HG02642 (cell line): Measurements from ENCODE around the gene TNNI2.

Source experiments
- ATAC-seq: cut with Tn5 transposase; IDR thresholded peaks from one replicate; pipeline ENCODE4 v1.9.1; 2021; ENCODE audit warnings: mild to moderate bottlenecking; ENCODE audit not compliant: unreplicated experiment, poor library complexity

The TNNI2 gene

DNA sequence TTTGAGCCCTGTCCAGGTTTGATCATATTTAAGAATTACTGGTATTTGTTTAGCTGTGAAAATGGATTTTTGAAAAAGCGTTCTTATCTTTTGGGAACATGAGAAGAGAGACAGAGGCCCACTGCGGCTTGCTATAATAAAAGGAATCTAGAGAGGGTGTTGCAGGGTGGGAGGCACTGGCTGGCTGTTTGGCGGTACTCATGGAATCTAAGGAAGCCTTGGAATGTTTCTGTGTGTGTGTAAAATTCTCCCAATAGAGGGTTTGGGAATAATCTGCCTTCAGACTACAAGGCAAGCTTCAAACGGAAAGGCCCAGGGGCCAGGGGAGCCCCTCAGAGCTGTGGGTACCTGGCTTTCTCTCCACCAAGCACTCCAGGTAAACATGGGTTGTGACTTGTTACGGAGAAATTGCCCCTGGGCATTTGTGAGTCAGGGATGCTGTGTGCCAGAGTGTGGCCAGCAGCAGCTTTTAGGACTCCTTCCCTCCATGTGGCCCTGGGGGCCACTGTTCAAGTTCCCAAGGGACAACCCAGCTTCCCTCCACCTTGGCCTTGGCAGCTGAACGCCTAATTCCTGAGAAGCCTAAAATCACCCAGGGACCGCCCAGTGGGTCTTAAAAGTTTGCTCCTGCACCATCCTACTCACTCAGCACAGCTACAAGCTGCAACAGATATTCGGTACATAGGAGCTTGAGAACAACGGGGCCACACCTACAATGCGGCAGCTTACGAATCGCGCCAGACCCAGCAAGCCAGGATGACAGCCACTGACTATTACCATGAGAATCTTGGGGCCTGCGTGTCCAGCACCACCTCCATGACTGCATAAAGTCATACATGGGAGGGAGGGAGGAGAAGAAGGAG lies 18.1 kb upstream of the TNNI2 start:
- ATAC-seq, result no peak

DNA sequence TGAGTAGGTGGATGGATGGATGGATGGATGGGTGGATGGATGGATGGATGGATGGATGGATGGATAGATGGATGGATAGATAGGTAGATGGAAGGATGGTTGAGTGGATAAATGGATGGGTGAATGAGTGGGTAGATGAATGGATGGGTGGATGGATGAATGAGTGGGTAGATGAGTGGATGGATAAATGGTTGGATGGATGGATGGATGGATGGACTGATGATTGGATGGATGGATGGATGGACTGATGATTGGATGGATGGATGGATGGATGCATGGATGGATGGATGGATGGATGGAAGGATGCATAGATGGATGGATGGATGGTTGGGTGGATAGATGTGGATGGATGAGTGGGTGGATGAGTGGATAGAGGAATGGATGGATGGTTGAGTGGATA lies 17.2 kb upstream of the TNNI2 start:
- ATAC-seq, result no peak

DNA sequence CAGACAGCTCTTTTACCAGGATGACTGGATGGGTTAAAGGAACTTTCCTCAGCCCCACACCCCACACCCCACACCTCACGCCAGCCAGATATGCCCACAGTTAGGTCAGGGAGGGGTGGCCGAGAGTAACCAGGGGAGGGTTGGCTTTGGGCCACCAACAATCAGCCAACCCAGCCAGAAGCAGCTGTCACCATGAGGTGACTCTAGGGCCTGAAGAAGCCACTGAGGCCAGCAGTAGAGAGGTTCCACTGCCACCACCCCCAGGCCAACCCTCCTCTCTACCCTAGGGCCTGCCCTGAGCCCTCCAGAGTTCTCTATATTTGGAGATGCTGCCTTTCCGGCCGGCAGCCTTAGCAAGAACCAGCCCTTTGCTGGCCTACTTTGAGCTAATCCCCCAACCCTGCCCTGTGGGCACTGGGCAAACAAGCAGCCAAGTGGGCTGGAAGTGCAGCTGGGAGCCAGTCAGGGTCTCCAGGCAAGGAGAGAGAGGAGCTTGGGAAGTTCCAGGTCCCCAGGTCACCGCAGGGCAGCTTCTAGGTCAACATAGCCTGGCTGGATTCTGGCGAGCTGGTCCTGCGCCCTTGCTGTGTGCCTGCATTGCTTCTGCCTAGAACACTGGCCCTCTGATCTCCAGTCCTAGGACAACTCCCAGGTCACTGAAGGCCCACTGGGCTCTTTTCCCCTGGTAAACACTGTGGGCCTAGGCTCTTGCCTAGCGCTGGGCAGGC lies 16.0 kb upstream of the TNNI2 start:
- no peak for ATAC-seq

DNA sequence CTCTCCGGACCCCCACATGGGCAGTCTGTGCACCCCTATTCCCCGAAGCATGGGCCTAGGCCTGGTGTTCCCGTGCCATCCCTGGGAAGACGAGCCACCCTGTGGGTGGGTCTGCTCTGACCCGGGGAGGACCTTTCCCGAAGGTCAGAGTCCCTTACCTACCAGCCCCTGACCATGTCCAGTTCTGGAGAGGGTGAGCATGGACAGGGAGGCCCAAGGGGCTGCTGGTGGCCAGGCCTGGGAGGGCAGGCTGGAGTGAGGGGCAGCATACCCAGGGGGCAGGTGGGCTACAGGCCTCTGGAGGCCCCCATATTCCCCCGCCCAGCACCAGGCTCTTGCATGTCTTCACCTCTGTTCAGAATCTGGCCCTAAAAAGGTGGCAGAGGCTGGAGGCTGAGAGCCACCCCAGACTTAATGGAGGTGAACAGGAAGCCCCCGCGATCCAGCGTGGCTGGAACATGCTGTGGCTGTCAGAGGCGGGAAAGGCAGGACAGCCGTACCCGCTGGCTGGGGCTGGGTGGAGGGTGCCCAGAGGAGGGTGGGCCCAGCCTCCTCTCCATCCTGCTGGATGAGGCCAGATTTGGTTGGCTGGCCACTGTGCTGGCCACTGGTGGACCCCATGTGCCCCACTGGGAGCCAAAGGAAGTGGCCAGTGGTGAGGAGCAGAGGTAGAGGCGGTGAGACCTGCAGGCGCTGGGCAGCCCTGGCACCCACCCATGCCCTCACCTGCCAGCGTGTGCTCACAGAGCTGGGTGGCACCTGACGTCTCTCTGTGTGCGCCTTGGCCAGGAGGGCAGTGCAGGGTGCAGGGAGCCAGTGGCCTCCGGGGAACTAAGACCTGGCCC lies 15.2 kb upstream of the TNNI2 start:
- no peak for ATAC-seq

DNA sequence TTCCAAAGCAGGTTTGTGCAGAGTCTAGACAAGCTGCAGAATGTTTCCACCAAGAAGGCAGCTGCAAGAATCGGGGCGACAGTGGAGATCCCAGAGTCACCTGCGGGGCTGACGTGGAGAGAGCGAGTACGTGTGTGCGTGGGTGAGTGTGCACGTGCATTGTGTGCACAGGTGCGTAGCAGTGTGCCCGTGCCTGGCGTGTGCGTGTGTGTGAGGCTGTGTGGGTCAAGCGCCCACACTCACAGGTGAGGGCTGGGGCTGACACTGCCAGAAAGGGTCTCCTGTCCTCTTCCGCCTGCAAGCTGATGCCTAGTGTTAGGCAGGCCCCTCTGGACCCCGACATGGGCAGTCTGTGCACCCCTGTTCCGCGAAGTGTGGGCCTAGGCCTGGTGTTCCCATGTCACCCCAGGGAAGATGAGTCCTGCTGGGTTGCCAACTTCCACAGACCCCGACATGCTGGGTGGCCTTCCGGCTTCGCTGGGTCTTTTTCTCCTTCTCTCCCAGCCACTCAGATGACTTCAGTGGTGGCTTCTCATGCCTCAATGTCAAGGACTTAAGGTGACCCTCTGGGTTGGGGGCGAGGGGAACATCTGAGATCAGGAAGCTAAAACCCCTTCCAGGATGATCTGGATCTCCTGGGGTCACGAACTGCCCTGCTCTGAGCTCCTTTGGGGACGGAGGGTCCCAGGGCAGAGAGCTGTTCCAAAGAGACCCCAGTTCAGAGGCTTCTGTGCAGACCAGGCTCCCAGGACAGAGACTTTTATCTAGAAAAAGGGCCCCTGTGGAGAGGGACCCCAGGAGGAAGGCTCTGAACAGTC lies 14.4 kb upstream of the TNNI2 start:
- no peak for ATAC-seq

DNA sequence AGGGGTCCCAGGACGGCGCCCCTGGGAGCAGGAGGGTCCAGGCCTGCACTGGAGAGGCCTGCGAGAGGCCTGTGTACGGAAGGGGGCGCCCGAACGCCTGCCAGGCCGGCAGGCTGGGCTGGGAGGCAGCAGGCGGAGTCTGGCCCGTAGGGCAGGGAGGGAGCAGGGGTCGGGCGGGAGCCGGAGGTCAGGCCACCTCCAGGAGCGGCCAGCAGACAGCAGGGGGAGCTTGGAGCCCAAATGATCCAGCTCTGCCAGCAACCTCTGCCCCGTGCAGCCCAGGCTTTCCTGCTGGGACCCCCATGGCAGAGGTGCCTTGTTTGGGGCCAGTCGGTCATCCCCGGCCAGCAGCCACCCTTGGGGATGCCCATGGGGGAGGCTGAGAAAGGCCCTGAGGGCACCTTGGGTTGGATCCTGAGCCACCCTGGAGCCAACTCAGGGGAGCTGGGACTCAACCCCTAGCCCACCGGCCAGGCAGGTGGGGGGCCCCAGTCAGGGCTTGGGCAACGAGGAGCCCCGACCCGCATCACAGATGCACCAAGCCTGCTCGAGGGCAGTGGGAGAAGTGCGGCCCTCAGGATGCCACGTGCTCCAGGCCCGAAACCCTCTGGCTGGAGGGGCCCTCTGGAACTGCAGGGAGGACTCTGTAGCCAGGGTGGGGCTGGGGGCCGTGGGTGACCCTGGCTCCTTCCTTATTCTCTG lies 13.6 kb upstream of the TNNI2 start:
- no peak for ATAC-seq

DNA sequence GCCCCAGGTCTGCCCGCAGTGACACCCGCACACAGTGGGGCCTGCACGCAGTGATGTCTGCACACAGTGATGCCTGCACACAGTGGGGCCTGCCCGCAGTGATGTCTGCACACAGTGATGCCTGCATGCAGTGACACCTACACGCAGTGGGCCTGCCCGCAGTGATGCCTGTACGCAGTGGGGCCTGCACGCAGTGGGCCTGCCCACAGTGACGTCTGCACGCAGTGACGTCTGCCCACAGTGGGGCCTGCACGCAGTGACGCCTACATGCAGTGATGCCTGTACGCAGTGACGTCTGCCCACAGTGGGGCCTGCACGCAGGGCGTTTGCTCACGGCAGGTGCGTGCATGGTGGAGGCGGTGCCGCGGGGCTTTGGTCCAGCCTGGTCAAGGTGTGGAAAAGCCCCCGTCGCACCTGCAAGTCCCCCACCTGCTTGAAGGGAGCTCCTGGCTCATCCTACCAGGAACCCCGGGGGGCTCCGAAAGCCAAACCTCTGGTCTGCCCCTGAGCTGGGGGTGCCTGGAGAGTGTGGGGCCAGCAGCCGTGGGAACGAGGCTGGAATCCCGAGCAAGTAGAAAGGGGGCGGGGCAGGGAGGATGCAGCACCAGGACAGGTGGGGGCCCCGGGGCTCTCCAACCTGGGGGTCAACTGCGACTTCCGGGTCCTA lies 12.9 kb upstream of the TNNI2 start:
- ATAC-seq, result no peak

DNA sequence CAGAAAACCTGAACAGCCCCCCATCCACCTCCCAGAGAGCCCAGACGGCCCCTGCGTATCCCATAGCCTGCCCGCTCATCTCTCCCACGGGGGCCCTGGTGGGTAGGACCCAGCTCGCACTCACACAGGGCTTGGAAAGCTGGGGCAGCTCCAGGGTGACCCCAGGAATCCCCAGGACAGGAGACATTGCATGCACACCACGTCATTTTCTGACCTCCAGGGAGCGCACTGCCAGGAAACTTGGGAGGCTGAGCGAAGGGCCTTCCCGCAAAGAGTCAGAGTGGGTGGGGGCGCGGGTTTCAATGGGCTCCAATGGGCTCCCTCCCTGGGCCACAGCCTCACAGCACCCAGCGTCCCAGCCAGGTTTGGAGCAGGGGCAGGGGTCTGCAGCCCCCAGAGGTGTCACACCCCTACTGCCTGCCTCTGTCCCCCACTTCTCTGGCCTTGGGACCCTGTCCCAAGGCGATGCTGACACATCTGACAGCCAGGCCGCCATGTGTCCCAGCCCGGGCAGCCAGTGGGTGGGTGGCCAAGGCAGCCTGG lies 12.2 kb upstream of the TNNI2 start:
- ATAC-seq, result no peak

DNA sequence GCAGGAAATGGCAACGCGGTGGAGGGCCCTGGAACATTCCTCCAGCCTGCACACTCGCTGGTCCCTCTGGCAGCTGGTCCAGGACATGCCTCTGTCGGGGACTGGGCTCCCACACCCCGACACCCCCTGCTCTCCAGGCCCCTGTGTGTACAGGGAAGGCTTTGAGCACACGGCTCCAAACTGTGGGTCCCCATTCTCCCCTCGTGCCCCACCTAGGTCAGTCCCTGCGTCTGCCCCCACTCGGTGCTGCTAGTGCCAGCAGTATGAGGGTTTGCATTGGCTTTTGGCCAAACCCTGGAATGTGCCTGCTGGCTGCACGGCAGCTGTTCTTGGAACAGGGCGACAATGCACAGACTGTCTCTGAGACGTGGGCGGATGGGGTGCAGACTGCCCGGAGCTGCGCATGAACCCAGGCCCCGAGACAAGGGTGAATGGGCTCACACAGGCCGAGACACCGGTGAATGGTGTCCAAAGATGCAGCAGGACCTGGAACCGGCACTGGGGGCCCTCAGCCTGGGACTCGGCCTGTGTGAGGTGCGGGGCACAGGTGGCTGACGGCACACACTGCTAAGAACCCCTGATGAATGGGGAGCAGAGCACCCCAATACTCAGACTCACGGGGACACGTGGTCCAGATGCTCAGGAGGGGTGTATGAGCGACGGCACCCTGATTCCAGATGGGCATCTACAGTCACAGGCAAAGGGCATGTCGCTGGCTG lies 11.5 kb upstream of the TNNI2 start:
- no peak for ATAC-seq

DNA sequence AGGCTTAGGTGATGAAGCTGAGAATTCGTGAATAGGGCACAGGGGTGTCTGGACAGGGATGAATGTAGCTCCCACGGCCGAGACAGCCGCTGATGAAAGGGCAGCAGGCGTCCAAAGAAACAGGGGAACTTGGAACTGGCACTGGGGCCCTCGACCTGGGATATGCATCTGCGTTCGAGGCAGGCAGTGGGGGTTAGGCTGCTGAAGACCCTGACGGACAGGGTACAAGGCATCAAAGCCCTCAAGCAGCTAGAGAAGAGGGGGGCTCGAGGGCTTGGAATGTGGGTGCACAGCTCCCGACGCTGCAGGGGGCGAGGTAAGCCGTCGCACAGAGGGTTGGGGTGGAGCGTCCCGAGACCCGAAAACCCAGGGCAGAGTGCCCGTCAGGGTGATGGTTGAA lies 10.8 kb upstream of the TNNI2 start:
- no peak for ATAC-seq

DNA sequence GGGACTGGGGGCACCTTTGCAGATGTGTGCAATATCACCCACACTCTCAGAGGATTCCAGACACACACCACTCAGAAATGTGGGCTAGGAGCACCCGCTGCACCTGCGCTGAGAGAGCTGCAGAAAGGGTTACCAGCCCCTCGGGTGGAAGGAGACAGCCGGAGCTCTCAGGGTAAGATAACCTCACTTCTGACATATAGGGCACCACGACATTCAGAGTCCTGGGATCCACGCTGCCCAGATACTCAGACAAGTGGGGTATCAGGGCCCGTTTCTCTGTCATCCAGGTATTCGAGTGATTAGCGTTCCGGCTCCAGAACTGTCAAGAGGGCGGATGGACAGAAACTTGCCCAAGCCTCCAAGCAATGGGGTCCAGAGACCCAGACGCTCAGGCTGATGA lies 10.2 kb upstream of the TNNI2 start:
- no peak for ATAC-seq

DNA sequence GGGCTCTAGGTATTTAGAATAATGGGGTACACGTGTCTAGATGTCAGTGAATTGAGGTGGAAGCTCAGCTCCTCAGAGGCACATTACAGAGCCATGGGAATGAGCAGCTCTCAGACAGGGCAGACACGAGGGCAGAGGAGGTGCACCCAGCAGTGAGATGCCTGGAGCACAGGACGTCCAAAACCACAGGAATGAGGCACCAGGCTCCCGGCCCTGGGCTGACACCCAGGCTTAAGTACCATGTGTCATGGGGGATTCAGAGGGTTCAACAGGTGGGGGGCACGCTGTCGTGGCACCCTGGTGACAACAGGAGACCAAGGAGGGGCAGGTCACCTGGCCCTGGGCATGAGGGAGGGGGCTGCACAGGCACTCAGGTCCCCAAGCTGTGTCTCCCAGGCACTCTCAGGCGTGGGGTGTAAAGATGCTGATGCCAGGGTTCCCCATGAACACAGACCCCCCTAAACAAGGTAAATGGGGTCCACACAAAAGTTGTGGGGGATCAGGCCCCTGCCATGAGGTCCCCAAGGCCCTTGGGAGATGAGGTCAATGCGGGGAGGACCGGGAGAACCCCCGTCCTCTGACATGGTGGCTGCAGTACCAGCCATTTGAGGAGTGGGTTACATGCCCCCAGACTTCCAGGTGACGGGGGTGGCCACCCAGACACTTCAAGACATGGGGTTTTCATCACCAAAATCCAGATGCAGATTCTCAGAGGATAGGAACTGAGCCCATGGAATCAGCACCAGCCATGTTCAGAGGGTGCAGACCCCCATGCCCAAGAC lies 9.6 kb upstream of the TNNI2 start:
- ATAC-seq, result no peak

DNA sequence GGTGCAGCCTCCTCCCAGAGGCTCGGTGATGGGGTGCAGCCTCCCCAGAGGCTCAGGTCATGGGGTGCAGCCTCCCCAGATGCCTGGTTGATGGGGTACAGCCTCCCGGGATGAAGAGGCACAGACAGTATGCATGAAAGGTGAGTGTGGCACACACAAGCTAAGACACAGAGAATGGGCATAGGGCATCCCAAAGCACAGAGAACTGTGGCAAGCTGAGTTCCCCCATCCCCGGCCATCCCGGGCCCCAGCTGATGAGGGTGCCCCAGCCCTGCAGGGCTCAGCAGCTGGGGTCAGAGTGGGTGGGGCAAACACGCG lies 8.8 kb upstream of the TNNI2 start:
- ATAC-seq, result no peak

DNA sequence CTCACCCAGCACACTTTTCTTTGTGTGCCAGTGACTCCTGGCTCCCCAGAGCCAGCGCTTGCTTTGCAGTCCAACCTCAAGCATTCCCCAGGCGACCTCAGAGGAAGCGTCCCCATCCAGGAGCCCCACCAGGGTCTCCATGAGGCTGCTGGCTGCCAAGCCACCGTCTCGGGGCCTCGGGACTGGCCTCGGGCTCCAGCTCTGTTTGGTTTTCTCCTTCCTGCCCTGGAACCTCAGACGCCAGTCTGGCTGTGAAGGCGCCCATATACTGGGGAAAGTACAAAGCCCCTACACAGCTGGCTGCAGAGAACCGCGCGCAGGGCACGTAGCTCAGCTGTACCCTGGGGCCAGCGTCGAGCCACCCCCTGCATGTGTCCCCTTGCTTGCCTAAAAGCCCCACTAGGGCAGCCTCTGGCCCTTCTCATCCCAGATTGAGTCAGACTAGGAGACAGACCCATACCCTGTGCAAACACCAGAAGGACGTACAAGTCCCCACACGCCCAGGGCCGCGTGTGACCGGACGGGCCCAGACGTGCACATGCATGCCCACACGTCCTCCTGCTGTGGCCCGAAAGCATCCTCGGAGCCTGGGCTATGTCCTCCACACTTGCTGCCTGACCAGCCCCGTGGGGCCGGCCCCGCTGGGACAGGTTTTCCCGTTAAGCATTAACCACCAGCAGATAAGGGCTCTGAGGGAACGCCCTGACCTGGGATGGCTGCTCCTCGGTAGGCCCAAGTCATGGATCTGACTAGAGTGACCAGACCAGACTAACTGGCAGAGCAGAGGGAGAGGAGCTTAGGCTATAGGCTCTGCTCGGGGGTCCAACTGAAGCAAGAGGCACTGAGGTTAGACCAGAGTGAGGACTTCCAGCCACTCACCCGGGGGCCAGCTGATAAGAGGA lies 8.2 kb upstream of the TNNI2 start:
- ATAC-seq, result no peak

DNA sequence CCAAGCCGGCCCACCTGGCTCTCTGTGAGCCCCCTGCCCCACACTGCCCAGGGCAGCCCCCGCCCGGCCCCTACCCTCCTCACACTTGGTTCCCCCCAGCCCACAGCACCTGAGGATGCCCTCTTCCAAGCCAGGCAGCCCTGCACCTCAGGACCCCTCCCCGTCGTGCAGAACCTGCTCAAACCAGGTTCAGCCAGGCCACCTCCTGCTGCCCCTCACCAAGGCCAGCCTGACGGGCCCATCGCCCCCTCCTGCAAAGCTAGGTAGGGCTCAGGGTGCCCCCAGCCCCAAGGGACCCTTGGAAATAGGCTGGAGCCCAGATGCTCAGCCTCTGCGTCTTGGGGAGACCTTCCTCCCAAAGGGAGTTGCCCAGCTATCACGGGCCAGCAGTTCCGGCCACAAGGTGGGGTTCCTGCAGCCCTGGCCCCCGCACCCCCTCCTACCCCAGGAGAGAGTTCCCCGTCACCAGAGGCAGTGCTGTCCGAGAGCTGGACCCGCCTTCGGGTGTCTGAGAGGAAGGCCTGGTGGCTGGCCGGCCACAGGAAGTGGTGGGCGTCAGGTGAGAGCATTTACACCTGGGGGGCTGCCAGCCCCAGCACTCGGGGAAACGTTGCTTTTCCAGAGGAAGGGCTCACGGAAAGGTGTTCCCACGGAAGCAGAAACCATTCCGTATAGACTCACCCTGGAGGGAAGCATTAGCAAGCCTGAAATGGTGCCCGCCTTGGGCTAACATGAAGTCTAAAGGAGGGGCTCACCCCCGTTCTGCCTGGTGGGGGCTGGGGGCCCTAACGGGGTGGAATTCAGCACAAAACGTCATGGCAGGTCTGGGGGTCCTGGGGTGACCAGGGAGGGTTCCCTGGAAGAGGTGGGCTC lies 7.2 kb upstream of the TNNI2 start:
- ATAC-seq, result no peak
